ENCODE results near the gene CDC14A.

CDC14A gene

GRCh38 chr1:100391675-100392074 is 39.4 kb downstream of the CDC14A start:
- H3K4me3 ChIP-seq (ENCODE audit: low read depth, low read length) = no peak overlapping the region
- no peak for TF ChIP-seq CTCF (conservative IDR thresholded peaks at IDR 0.05; ENCODE audit: low read depth, low read length)
- DNase-seq (ENCODE audit: low read depth) = no peak

- no peak overlapping the region for H3K4me3 ChIP-seq (ENCODE audit: low read depth, low read length)
- TF ChIP-seq CTCF (conservative IDR thresholded peaks at IDR 0.05; ENCODE audit: low read depth, low read length) = no peak
- no peak for DNase-seq (ENCODE audit: low read depth)
Measured at GRCh38 chr1:100392756-100393155, 40.5 kb downstream of the CDC14A start.

- TF ChIP-seq CTCF (conservative IDR thresholded peaks at IDR 0.05; ENCODE audit: low read depth, low read length) = no peak
- DNase-seq (ENCODE audit: low read depth) = no peak
- H3K4me3 ChIP-seq (ENCODE audit: low read depth, low read length) = no peak overlapping the region
Measured at GRCh38 chr1:100394285-100394684, 42.0 kb downstream of the CDC14A start.

- H3K4me3 ChIP-seq (ENCODE audit: low read depth, low read length) = no peak overlapping the region
- TF ChIP-seq CTCF (conservative IDR thresholded peaks at IDR 0.05; ENCODE audit: low read depth, low read length) = no peak
- no peak for DNase-seq (ENCODE audit: low read depth)
Measured at GRCh38 chr1:100395913-100396312, 43.6 kb downstream of the CDC14A start.

- no peak for TF ChIP-seq CTCF (conservative IDR thresholded peaks at IDR 0.05; ENCODE audit: low read depth, low read length)
Measured at GRCh38 chr1:100396651-100397050, 44.3 kb downstream of the CDC14A start.

GRCh38 chr1:100397681-100398080 is 45.4 kb downstream of the CDC14A start:
- H3K4me3 ChIP-seq (ENCODE audit: low read depth, low read length) = no peak overlapping the region
- no peak for TF ChIP-seq CTCF (conservative IDR thresholded peaks at IDR 0.05; ENCODE audit: low read depth, low read length)
- no peak for DNase-seq (ENCODE audit: low read depth)

More at GRCh38 chr1:100396651-100397050, 44.3 kb downstream of the CDC14A start:
- no peak overlapping the region for H3K4me3 ChIP-seq (ENCODE audit: low read depth, low read length)
- DNase-seq (ENCODE audit: low read depth) = no peak

- no peak for TF ChIP-seq CTCF (conservative IDR thresholded peaks at IDR 0.05; ENCODE audit: low read depth, low read length)
- no peak for DNase-seq (ENCODE audit: low read depth)
- no peak overlapping the region for H3K4me3 ChIP-seq (ENCODE audit: low read depth, low read length)
Measured at GRCh38 chr1:100398648-100399047, 46.3 kb downstream of the CDC14A start.
